Tongue (tissue), 2 donors: ENCODE data around the gene R3HDM4. TPM values are rescaled to one million over a fixed set of nuclear protein-coding genes. Genes with fewer than 3 reads are reported as not detected.

Source experiments
- DNase-seq: peaks from one replicate; pipeline ENCODE4 v3.0.0-alpha.2; 2015
- total RNA-seq: library from RNA; depleted of rRNA; stranded (reverse); fragments of >200 nt; gene quantifications from one replicate; pipeline ENCODE4 v1.2.3, GENCODE V29; 2014

The R3HDM4 gene
- total RNA-seq, 1 donor from 2014 or later, result 23.2 TPM

- DNase-seq, result peak; percentile 57
Measured at GRCh38 chr19:872266-872951, 40.6 kb downstream of the R3HDM4 start.

DNA sequence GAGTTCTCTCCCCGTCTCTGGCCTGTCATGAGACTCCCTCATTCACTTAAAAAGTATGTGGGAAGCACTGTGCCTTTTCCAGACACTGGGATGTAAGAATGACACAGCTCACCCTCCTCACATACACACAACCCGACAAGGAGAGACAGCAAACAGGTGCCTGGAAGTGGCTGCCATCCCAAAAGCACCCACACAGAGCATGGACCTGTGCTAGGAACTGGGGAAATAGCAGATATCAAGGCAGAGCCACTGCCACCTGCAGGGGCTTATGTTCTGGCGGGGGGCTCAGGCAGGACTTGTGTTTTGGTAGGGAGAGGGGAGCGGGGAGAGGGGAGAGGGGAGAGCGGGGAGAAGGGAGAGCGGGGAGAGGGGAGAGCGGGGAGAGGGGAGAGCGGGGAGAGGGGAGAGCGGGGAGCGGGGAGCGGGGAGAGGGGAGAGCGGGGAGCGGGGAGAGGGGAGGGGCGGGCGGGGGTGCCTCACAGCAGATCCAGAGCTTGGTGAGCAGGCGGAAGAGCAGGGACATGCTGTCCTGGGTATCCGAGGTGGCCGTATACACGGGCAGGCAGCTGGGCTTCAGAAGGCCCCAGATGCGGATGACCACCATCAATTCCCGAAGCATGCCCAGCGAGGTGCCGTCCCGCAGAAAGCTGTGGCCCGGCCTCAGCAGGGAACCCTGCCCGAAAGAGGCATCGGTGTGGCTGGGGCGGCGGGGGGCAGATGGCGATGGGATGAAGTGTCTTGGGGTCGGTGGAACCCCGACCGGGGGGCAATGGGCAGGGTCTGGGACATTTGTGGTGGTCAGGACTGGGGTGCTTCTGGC is 41.4 kb downstream of the R3HDM4 start:
- DNase-seq, result no peak

DNA sequence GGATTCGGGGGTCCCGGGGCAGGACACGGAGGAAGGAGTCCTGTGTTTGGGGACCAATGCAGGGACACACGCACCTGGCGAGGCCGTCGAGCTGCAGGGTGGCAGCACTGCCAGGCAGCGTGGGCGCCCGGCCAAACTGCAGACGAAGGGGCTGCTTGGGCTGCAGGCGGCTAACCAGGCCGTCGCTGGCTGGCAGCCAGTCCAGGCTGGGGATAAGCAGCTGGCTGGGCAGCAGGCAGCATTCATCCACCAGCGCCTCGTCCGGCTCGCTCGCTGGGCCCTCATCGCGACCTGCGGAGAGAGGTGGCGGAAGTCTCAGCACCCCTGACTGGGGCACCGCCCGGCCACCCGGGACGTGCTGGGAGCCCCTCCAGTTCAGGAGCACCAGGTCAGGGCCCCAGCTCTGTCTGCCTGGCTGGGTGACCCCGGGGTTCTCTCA is 42.0 kb downstream of the R3HDM4 start:
- peak; percentile 87 for DNase-seq

- no peak for DNase-seq
Measured at GRCh38 chr19:870314-870713, 42.7 kb downstream of the R3HDM4 start.

DNA sequence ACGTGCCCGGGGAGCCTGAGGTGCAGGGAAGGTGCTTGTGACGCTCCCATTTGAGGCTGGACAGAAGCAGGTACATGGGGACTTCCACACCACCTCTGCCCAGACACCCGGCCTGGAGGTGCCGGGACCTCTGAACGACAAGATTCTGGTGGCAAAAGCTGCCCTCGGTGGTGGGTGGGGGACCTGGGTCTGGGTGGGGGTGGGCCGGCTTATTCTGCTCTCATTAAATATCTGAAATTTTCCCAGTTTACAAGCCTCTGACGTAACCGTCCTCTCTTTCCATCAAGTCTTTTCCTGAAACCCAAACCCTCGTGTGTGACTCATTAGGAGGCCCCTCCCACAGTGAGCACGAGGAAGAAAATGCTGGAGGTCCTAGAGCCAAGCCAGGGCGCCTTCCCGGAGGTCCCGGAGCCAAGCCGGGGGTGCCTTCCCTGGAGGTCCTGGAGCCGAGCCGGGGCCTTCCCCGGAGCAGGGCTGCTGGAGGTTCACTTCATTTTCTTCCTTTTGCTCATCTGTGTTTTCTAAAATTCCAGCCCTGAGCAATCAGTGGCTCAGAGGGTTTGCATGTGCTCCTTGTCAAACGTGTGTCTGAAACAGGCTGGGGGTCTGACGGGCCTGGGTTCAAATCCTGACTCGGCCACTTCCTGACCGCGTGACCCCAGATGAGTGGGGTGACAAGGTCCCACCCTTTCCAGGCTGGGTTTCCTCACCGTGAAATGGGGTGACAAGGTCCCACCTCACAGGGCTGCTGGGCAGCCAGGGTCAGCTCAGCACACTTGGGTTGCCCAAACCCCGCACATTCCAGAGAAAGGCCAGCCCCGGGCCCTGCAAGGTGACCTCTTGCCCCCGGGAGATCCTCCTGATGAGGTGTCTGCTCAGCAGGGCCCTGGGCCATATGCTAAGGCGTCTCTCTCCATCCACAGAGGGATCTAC is 43.5 kb downstream of the R3HDM4 start:
- peak; percentile 62 for DNase-seq

DNA sequence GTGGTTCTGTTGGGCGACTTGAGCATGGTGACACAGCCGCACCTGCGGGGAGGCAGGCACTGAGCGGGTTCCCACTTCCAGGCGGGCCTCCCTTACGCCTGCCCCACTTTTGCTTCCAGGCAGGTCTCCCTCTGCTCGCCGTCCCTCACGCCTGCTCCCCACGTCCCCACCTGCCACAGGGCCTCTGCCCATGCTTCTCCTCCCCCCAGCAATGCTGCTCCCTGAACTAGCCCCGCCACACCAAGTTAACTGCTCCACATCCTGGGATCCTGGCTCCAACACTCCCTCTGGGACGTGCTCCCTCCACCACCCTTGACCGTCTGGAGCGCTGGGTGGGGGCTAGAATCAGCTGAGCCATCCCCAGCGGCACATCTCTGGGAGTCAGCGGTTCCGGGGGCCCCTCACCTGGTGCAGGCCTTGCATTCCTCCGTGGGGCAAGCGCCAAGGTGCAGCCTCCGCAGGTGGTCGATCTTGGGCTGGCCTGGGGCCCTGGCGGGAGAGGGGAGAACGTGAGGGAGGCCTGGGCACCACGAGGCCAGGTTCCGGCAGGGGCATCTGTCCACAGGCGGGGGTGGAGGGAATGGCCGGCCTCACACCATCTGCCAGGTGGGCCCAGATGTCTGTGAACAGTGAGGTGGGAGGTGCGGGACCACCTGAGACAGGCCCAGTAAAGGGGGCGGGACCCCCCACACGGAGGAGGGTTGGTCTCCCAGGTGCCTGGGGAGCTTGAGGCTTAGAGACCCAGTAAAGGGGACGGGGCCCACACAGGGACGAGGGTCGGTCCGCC is 44.4 kb downstream of the R3HDM4 start:
- no peak for DNase-seq

DNA sequence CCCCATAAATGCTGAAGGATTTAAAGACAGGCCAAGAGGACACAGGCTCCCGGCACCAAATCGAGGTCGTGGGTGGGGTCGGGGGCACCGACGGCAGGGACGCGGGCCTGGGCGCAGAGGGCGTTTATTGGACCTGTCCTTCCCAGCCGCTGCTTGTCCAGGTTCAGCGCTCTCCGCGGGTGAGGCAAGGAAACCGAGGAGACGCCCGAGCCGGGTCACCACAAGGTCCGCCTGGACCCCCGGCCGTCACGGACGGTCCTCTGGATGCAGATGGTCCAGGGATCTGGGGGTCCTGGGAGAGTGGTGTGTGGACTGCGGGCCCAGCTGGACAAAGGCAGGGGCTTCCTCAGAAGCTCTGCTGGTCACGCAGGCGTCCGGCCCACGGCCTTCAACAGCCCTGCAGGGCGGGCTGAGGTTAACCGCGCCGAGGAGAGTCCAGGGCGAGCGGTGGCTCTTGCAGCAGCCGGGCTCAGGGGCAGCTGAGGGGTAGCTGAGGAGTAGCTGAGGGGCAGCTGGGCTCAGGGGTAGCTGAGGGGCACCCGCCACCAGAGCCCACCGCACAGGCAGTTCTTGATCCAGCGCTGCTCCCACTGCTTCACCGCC is 45.1 kb downstream of the R3HDM4 start:
- DNase-seq, result no peak

DNA sequence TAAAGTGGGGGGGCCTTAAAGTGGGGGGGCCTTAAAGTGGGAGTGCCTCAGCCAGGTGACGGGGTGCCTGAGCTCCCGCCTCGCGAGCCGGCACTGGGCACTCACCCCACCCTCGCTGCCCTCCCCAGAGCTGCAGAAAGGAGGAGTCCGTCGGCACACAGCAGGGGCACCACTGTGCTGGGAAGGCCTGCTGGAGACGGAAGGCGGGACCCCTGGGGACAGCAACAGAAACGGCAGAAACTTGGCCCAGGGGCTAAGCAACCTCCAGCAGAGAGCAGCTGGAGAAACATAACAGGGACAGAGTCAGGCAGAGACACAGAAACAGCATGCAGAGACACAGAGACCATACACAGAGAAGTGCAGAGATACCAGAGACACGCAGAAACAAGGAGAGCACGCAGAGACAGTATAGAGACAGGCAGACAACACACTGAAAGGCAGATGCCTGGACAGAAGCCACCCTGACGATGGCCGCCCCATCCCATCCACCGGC is 45.7 kb downstream of the R3HDM4 start:
- peak; percentile 51 for DNase-seq

- DNase-seq, result no peak
Measured at GRCh38 chr19:866769-867300, 46.2 kb downstream of the R3HDM4 start.

DNA sequence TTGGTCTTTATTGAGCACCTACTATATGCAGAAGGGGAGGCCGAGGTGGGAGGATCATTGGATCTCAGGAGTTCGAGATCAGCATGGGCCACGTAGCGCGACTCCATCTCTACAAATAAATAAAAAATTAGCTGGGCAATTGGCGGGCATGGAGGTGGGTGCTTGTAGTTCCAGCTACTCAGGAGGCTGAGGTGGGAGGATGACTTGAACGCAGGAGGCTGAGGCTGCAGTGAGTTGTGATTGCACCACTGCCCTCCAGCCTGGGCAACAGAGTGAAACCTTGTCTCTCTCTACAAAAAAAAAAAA is 49.8 kb downstream of the R3HDM4 start:
- no peak for DNase-seq

DNA sequence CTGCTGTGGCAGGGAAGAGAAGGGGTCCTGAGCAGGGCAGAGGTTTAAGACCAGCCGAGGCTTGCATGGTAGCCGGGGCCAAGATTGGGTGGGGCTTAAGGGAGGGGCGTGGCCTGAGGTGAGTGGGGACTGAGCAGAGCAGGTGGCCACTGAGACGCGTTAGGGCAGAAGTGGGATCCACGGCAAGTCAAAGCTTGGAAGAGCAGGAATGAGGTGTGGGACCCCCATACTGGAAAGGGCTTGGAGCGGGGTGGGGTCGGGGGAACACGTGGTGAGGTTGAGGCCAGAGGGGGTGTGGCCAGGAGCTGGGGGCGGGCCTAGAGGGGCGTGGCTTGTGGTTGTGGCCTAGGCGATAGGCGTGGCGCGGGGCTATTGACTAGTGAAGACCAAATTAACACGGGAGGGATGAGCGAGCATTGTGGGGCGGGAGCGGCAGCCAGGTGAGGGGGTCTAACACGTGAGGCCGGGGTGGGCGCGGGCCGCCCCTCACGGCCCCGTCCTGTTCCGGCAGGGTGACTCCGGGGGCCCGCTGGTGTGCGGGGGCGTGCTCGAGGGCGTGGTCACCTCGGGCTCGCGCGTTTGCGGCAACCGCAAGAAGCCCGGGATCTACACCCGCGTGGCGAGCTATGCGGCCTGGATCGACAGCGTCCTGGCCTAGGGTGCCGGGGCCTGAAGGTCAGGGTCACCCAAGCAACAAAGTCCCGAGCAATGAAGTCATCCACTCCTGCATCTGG is 50.3 kb downstream of the R3HDM4 start:
- DNase-seq, result peak; percentile 67

DNA sequence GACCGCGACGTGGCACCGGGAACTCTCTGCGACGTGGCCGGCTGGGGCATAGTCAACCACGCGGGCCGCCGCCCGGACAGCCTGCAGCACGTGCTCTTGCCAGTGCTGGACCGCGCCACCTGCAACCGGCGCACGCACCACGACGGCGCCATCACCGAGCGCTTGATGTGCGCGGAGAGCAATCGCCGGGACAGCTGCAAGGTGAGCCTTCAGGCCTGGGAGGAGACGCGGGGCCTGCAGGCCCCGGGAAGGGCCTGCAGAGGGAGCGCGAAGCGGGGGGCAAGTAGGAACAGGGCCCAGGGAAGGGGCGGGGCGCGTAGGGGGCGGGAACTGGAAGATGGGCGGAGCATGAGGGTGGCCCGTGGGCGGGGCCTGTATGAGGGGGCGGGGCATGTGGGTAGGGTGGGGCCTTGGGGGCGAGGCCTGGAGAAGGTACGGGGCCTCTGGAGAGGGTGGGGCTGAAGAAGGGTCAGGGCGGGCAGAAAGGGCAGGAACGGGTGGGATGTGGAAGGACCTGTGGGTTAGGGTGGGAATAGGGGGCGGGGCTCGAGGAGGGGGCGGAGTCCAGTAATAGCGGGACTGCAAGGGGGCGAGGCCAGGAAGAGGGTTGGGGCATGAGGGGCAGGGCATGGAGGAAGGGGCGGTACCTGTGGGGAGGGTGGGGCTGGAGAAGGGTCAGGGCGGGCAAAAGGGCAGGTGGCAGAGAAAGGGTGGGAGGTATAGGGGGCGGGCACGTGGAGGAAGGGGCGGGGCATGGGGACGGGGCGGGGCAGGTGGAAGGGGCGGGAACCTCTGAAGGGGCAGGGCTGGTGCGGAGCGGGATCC is 51.1 kb downstream of the R3HDM4 start:
- DNase-seq, result peak; percentile 37

- no peak for DNase-seq
Measured at GRCh38 chr19:861141-861755, 51.8 kb downstream of the R3HDM4 start.

DNA sequence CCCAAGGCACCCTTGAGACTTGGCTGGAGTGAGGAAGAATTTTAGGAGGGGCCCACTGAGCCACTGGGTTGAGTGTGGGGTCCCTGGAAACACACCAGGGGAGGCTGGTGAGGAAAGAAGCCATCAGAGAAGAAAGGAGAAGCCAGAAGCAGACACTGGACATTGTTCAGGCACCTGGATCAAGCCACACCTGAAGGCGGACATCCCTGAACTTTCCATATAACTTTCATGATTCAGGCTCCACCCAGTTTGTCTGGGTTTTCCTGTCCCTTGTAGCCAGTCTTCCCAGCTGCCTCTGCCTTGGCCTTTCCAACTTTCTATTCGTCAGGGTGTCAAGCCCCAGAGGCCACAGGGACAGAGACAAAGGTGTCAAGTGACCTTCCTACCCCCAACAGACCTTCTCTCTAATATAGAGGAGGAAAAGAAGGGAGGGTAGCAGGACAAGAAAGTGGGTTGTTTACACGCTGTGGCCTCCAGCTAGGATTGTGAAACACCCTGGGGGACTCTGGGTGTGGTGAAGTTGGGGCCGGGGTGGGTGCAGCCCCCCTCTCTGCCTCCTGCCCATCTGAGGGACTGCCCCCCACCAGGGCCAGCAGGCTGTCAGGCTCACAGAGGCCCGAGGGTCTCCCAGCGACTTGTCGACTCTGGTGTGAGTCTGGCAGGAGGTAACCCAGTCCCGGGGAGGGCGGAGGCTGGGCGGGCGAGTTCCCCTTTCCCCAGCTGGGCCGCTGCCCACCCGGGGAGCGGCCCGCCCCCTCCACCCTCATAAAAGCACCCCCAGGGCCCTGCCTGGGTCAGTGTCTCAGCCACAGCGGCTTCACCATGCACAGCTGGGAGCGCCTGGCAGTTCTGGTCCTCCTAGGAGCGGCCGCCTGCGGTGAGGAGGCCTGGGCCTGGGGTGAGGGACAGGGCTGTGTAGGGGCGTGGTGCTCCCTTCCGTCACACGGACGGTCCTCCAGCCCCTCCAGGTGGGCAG is 53.9 kb downstream of the R3HDM4 start, which contains the start of gene CFD:
Gene CFD (plus strand): TSS at position 797 of the 976 bp plus-strand sequence. CDS start 26 bp downstream, at position 823.
- DNase-seq, result no peak

DNA sequence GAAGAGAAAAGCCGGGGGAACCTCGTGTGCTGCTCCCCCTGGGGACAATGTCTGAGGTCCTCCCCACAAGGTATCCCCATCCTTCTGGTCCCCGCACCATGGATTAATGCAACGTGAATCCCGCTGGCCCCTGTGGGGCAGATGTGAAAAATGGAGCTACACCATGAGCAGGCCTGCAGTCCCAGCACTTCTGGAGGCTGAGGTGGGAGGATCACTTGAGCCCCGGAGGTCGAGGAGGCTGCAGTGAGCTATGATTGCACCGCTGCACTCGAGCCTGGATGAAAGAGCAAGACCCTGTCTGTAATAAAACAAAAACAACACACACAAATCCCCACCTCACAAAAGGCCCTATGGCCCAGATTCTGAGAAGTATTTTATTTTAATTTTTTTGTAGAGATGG is 54.7 kb downstream of the R3HDM4 start:
- DNase-seq, result no peak

DNA sequence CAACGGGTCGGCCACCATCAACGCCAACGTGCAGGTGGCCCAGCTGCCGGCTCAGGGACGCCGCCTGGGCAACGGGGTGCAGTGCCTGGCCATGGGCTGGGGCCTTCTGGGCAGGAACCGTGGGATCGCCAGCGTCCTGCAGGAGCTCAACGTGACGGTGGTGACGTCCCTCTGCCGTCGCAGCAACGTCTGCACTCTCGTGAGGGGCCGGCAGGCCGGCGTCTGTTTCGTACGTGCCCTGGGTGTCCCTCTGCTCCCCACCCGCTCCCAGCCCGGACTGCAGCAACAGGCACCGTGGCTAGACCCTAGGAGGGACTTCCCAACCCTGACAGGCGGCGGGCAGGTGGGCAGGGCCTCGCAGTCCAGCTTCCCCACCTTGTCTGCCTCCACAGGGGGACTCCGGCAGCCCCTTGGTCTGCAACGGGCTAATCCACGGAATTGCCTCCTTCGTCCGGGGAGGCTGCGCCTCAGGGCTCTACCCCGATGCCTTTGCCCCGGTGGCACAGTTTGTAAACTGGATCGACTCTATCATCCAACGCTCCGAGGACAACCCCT is 57.4 kb downstream of the R3HDM4 start:
- no peak for DNase-seq

DNA sequence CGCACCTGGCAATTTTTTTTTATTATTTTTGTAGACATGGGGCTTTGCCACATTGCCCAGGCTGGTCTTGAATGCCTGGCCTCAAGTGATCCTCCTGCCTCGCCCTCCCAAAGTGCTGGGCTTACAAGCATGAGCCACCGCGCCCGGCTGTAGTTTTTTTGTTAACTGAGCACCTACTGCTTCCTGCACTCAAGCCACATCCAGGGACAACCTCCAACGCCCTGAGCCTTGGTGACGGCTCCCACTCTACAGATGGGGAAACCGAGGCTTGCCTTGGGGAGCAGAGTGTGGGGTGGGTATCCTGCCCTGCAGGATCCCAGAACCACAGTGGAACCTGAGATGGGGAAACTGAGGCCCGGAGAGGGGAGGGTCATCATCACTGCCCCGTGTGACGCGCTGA is 57.9 kb downstream of the R3HDM4 start:
- DNase-seq, result no peak
